HCT116 (cell line): Measurements from ENCODE around the gene PSMD4. TPM values are rescaled to one million over a fixed set of nuclear protein-coding genes. Genes with fewer than 3 reads are reported as not detected.

Experiments used
- ATAC-seq: fragments of 200-7000 bp; cut with Tn5 transposase; 2 replicates; pipeline ENCODE4 v1.9.1; 2020; ENCODE audit warnings: mild to moderate bottlenecking, moderate library complexity
- BruUV-seq: library from RNA; stranded (reverse); fragments of 400-500 nt; replicated peaks from 2 replicates; lab custom pipeline; 2021; lab: Mats Ljungman, UMichigan
- CTCF ChIA-PET: fragments of 300-600 bp; sonication (Branson Sonifier 250); formaldehyde crosslinking; loops from one replicate; lab custom pipeline; 2021; ENCODE audit warnings: antibody characterized with exemption; lab: Charles Lee
- POLR2A ChIA-PET: fragments of 300-600, 350-600 bp; sonication (Branson Sonifier 250); formaldehyde crosslinking; loops from one replicate; lab custom pipeline; 2021; ENCODE audit warnings: antibody characterized with exemption; lab: Charles Lee
- RAD21 ChIA-PET, 2 experiments: fragments of 300-600 bp; sonication (Branson Sonifier 250); formaldehyde crosslinking; loops; one replicate each; lab custom pipeline; 2023; ENCODE audit warnings: low total read pairs in 2 of 2; ENCODE audit not compliant: uncharacterized antibody in 2 of 2, unreplicated experiment in 2 of 2, low non-redundant PET in 1 of 2; lab: Charles Lee
- DNase-seq: peaks from one replicate; pipeline ENCODE4 v3.0.0-alpha.2; 2010; ENCODE audit warnings: low read depth, low spot score
- H2AFZ ChIP-seq: fragments of 200-600 bp; shearing (Covaris generic), sonication (generic); 2 replicates; pipeline ENCODE4 v1.6.1; 2017; ENCODE audit warnings: low read depth, mixed run types, mixed read lengths, antibody characterized with exemption, low read length; ENCODE audit not compliant: poor library complexity, severe bottlenecking
- H3K27ac ChIP-seq: 2 replicates; pipeline ENCODE4 v1.5.1; 2012; ENCODE audit warnings: low read depth, low read length
- H3K27me3 ChIP-seq: fragments of 200-600 bp; sonication (generic); 2 replicates; pipeline ENCODE4 v1.6.1; 2016; ENCODE audit warnings: mixed run types, low read length, mixed read lengths; ENCODE audit not compliant: insufficient read depth
- H3K36me3 ChIP-seq, 2 experiments: fragments of 200-500 bp in 1 of 2; fragments of 200-600 bp in 1 of 2; sonication (Bioruptor generic) in 1 of 2; sonication (generic) in 1 of 2; 2 replicates each; pipeline versions ENCODE4 v1.5.1 to v1.6.1; 2014 to 2016; ENCODE audit warnings: low read length in 2 of 2, inconsistent platforms in 1 of 2, mixed read lengths in 1 of 2, mixed run types in 1 of 2; ENCODE audit not compliant: insufficient read depth in 2 of 2, control insufficient read depth in 1 of 2
- H3K4me1 ChIP-seq, 2 experiments: fragments of 200-600 bp in 1 of 2; sonication (generic) in 1 of 2; 2 replicates each; pipeline versions ENCODE4 v1.5.1 to v1.6.1; 2012 to 2017; ENCODE audit warnings: low read length in 2 of 2, inconsistent platforms in 1 of 2, mild to moderate bottlenecking in 1 of 2, mixed read lengths in 1 of 2, mixed run types in 1 of 2, moderate library complexity in 1 of 2; ENCODE audit not compliant: insufficient read depth in 2 of 2, control insufficient read depth in 1 of 2
- H3K4me2 ChIP-seq: fragments of 200-600 bp; sonication (generic); 2 replicates; pipeline ENCODE4 v1.6.1; 2017; ENCODE audit warnings: mixed run types, low read length, mixed read lengths
- H3K4me3 ChIP-seq, 2 experiments: fragments of 200-600 bp in 1 of 2; sonication (generic) in 1 of 2; replicated peaks in 1 of 2; 2 replicates each; pipeline ENCODE4 v1.5.1; 2011 to 2016; ENCODE audit warnings: low read length in 2 of 2, control low read depth in 1 of 2, low read depth in 1 of 2, mild to moderate bottlenecking in 1 of 2, mixed read lengths in 1 of 2, mixed run types in 1 of 2
- H3K79me2 ChIP-seq: fragments of 200-600 bp; sonication (generic); 2 replicates; pipeline ENCODE4 v1.6.1; 2017; ENCODE audit warnings: mild to moderate bottlenecking, mixed run types, low read length, moderate library complexity, mixed read lengths; ENCODE audit not compliant: insufficient read depth
- H3K9ac ChIP-seq: fragments of 200-600 bp; sonication (generic); 2 replicates; pipeline ENCODE4 v1.6.1; 2016; ENCODE audit warnings: low read length, mixed read lengths
- H3K9me2 ChIP-seq: fragments of 200-600 bp; sonication (generic), shearing (Covaris generic); 2 replicates; pipeline ENCODE4 v1.6.1; 2017; ENCODE audit warnings: mixed run types, mild to moderate bottlenecking, moderate library complexity; ENCODE audit not compliant: insufficient read depth
- H3K9me3 ChIP-seq, 2 experiments: fragments of 200-500 bp in 1 of 2; fragments of 200-600 bp in 1 of 2; sonication (Bioruptor generic) in 1 of 2; sonication (generic) in 1 of 2; 2 replicates each; pipeline ENCODE4 v1.6.1; 2014 to 2017; ENCODE audit warnings: low read length in 2 of 2, mixed read lengths in 2 of 2, inconsistent platforms in 1 of 2, low read depth in 1 of 2, mild to moderate bottlenecking in 1 of 2, mixed run types in 1 of 2, moderate library complexity in 1 of 2; ENCODE audit not compliant: control insufficient read depth in 1 of 2, insufficient read depth in 1 of 2
- H4K20me1 ChIP-seq: fragments of 200-600 bp; sonication (generic), shearing (Covaris generic); 2 replicates; pipeline ENCODE4 v1.6.1; 2017; ENCODE audit warnings: mixed run types, mild to moderate bottlenecking, moderate library complexity; ENCODE audit not compliant: insufficient read depth
- CTCF ChIP-seq, 3 experiments: fragments of 200-600 bp in 1 of 3; sonication (generic) in 1 of 3; IDR thresholded peaks in 2 of 3; conservative IDR thresholded peaks in 1 of 3; 2 replicates each; pipeline ENCODE4 v1.5.1; 2012 to 2017; ENCODE audit warnings: low read depth in 2 of 3, low read length in 2 of 3, antibody characterized with exemption in 1 of 3, borderline replicate concordance in 1 of 3, control low read depth in 1 of 3, mild to moderate bottlenecking in 1 of 3, mixed read lengths in 1 of 3, mixed run types in 1 of 3, moderate library complexity in 1 of 3; ENCODE audit not compliant: insufficient read depth in 1 of 3
- ELF1 ChIP-seq: IDR thresholded peaks from 2 replicates; pipeline ENCODE4 v1.6.1; 2012; ENCODE audit warnings: low read depth, borderline replicate concordance
- EZH2 ChIP-seq: fragments of 200-600 bp; sonication (generic); IDR thresholded peaks from 2 replicates; pipeline ENCODE4 v1.6.1; 2017; ENCODE audit warnings: antibody characterized with exemption, mixed run types
- FOSL1 ChIP-seq: IDR thresholded peaks from 2 replicates; pipeline ENCODE4 v1.6.1; 2012; ENCODE audit warnings: low read depth
- JUND ChIP-seq: IDR thresholded peaks from 2 replicates; pipeline ENCODE4 v1.6.1; 2012
- MAX ChIP-seq: IDR thresholded peaks from 2 replicates; pipeline ENCODE4 v1.6.1; 2012
- POLR2AphosphoS5 ChIP-seq: IDR thresholded peaks from 2 replicates; pipeline ENCODE4 v1.6.1; 2011; ENCODE audit warnings: mild to moderate bottlenecking, low read depth, low read length, moderate library complexity
- RAD21 ChIP-seq: IDR thresholded peaks from 2 replicates; pipeline ENCODE4 v1.6.1; 2012; ENCODE audit warnings: low read depth, mild to moderate bottlenecking
- SIN3A ChIP-seq: IDR thresholded peaks from 2 replicates; pipeline ENCODE4 v1.6.1; 2012; ENCODE audit warnings: low read depth
- SRF ChIP-seq: IDR thresholded peaks from 2 replicates; pipeline ENCODE4 v1.6.1; 2012; ENCODE audit warnings: low read depth
- TCF7L2 ChIP-seq: IDR thresholded peaks from 2 replicates; pipeline ENCODE4 v1.7.0; 2011; ENCODE audit warnings: borderline replicate concordance, inconsistent platforms; ENCODE audit not compliant: insufficient read depth, insufficient read length; ENCODE audit errors: extremely low read depth
- YY1 ChIP-seq: IDR thresholded peaks from 2 replicates; pipeline ENCODE4 v1.6.1; 2011; ENCODE audit warnings: low read length, low read depth, moderate library complexity, mild to moderate bottlenecking; ENCODE audit not compliant: insufficient replicate concordance; ENCODE audit errors: extremely low read depth
- ZNF274 ChIP-seq: fragments of 200-500 bp; sonication (Bioruptor generic); IDR thresholded peaks from 2 replicates; pipeline ENCODE4 v1.6.1; 2014; ENCODE audit warnings: mild to moderate bottlenecking, low read depth, low read length, inconsistent platforms
- intact Hi-C: fragments of 100-400 bp; cut with micrococcal nuclease; formaldehyde crosslinking; loops from 2 replicates; pipeline ENCODE4 v1.10.0; 2022
- total RNA-seq: library from RNA; stranded (reverse); gene quantifications from one replicate; pipeline ENCODE4 v1.2.1, GENCODE V29; 2021; ENCODE audit not compliant: unreplicated experiment
- TF ChIP-seq, protein P1 (sequence below): IDR thresholded peaks from 2 replicates; pipeline ENCODE4 v1.6.1; 2011; ENCODE audit warnings: mild to moderate bottlenecking, low read length, moderate library complexity; ENCODE audit not compliant: insufficient replicate concordance; ENCODE audit errors: extremely low read depth
- TF ChIP-seq, protein P2 (sequence below): IDR thresholded peaks from 2 replicates; pipeline ENCODE4 v1.6.1; 2012; ENCODE audit warnings: low read depth

PSMD4 gene
- total RNA-seq, 1 experiment from 2014 or later, result 225 TPM

DNA sequence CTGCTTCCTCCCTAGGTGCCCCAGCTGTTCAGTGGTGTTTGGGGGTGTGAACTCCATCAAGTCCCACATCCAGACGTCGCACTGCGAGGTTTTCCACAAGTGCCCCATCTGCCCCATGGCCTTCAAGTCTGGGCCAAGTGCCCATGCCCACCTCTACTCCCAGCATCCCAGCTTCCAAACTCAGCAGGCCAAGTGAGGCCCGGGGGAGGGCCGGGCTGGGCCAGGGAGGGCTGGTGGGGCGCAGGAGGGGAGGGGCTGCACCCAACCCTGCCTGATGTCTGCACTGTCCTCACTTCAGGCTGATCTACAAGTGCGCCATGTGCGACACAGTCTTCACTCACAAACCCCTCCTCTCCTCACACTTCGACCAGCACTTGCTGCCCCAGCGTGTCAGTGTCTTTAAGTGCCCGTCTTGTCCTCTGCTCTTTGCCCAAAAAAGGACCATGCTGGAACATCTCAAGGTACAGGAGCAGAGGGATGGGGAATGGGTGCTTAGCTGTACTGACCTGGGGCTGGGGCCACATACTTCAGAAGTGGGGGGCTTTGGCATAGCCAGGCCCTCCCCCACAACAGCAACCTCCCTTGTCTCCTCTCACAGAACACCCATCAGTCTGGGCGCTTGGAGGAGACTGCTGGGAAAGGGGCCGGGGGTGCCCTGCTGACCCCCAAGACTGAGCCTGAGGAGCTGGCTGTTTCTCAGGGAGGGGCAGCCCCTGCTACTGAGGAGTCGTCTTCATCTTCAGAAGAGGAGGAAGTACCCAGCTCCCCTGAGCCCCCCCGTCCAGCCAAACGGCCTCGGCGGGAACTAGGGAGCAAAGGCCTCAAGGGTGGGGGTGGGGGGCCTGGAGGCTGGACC lies 34.8 kb downstream of the PSMD4 start:
- Histone ChIP-seq H3K36me3 (peaks cover 12 to 13% of the 10 kb centered on the region in 2 experiments; a peak in 3 of 4 replicates), H4K20me1 (no peaks in the 10 kb centered on the region), H2AFZ (no peak overlapping the region), H3K4me3 (no peak overlapping the region), H3K4me2 (no peak overlapping the region), H3K9me2 (no peaks in the 10 kb centered on the region), H3K27me3 (no peaks in the 10 kb centered on the region)
- POLR2A ChIA-PET, result no interaction called here
- RAD21 ChIA-PET, result no interaction called here
- no peak for DNase-seq
- no peak for ATAC-seq
- CTCF ChIA-PET, result no interaction called here
- intact Hi-C loops, result no loop called here
- TF ChIP-seq ELF1 (no peak), EZH2 (no peak), FOSL1 (no peak), JUND (no peak), SRF (no peak), POLR2AphosphoS5 (no peak), TCF7L2 (no peak), RAD21 (no peak), CTCF (IDR thresholded peaks at IDR 0.05 in 2 of 3, conservative IDR thresholded peaks at IDR 0.05 in 1 of 3; ENCODE audit: borderline replicate concordance in 1 of 3, insufficient read depth in 1 of 3, low read depth in 2 of 3, low read length in 2 of 3) (no peak), SIN3A (no peak), YY1 (no peak), MAX (no peak), ZNF274 (no peak)
- TF ChIP-seq, protein P1, sequence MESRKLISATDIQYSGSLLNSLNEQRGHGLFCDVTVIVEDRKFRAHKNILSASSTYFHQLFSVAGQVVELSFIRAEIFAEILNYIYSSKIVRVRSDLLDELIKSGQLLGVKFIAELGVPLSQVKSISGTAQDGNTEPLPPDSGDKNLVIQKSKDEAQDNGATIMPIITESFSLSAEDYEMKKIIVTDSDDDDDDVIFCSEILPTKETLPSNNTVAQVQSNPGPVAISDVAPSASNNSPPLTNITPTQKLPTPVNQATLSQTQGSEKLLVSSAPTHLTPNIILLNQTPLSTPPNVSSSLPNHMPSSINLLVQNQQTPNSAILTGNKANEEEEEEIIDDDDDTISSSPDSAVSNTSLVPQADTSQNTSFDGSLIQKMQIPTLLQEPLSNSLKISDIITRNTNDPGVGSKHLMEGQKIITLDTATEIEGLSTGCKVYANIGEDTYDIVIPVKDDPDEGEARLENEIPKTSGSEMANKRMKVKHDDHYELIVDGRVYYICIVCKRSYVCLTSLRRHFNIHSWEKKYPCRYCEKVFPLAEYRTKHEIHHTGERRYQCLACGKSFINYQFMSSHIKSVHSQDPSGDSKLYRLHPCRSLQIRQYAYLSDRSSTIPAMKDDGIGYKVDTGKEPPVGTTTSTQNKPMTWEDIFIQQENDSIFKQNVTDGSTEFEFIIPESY, result no peak
- TF ChIP-seq, protein P2, sequence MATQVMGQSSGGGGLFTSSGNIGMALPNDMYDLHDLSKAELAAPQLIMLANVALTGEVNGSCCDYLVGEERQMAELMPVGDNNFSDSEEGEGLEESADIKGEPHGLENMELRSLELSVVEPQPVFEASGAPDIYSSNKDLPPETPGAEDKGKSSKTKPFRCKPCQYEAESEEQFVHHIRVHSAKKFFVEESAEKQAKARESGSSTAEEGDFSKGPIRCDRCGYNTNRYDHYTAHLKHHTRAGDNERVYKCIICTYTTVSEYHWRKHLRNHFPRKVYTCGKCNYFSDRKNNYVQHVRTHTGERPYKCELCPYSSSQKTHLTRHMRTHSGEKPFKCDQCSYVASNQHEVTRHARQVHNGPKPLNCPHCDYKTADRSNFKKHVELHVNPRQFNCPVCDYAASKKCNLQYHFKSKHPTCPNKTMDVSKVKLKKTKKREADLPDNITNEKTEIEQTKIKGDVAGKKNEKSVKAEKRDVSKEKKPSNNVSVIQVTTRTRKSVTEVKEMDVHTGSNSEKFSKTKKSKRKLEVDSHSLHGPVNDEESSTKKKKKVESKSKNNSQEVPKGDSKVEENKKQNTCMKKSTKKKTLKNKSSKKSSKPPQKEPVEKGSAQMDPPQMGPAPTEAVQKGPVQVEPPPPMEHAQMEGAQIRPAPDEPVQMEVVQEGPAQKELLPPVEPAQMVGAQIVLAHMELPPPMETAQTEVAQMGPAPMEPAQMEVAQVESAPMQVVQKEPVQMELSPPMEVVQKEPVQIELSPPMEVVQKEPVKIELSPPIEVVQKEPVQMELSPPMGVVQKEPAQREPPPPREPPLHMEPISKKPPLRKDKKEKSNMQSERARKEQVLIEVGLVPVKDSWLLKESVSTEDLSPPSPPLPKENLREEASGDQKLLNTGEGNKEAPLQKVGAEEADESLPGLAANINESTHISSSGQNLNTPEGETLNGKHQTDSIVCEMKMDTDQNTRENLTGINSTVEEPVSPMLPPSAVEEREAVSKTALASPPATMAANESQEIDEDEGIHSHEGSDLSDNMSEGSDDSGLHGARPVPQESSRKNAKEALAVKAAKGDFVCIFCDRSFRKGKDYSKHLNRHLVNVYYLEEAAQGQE, result no peak
- TF ChIP-seq, all 23 proteins: peak for 0
- peaks cover 2% of the 10 kb centered on the region; the same call in 1 of the 2 replicates for H3K79me2 ChIP-seq
- H3K9ac ChIP-seq, result no peak overlapping the region
- BruUV-seq, result no TSS peak
- no peaks in the 10 kb centered on the region for H3K9me3 ChIP-seq
- no peaks in the 10 kb centered on the region for H3K4me1 ChIP-seq
- H3K27ac ChIP-seq, result no peak overlapping the region
